Smooth muscle cell (in vitro differentiated cells): ENCODE measurements around the gene PRKCA. TPM values are rescaled to one million over a fixed set of nuclear protein-coding genes. Genes with fewer than 3 reads are reported as not detected.
A peak's percentile ranks its signal among the peaks of the same experiment; 100 is the strongest.
"Not testable (repeated sequence)": the region's sequence is repeated elsewhere in the genome, so short reads cannot be mapped to it uniquely, and the experiment has no call there.

Experiments
- DNase-seq: peaks from one replicate; lab custom pipeline; 2025; ENCODE audit not compliant: unreplicated experiment; lab: John Stamatoyannopoulos, UW
- H2AFZ ChIP-seq: fragments of 200-600 bp; sonication (generic); 2 replicates; pipeline ENCODE4 v1.6.0; 2016; ENCODE audit warnings: antibody characterized with exemption, low read depth, mild to moderate bottlenecking
- H3F3A ChIP-seq: fragments of 200-600 bp; sonication (generic); 2 replicates; pipeline ENCODE4 v1.6.0; 2017; ENCODE audit warnings: antibody characterized with exemption, low read depth
- H3K27ac ChIP-seq: fragments of 200-600 bp; sonication (generic); 2 replicates; pipeline ENCODE4 v1.5.1; 2016; ENCODE audit warnings: low read depth, mild to moderate bottlenecking
- H3K27me3 ChIP-seq: fragments of 200-600 bp; sonication (generic); 2 replicates; pipeline ENCODE4 v1.6.1; 2016; ENCODE audit warnings: low read depth, mild to moderate bottlenecking
- H3K36me3 ChIP-seq: fragments of 200-600 bp; sonication (generic); 2 replicates; pipeline ENCODE4 v1.5.1; 2016; ENCODE audit warnings: low read depth
- H3K4me1 ChIP-seq: fragments of 200-600 bp; sonication (generic); 2 replicates; pipeline ENCODE4 v1.5.1; 2016; ENCODE audit warnings: low read depth
- H3K4me2 ChIP-seq: fragments of 200-600 bp; sonication (generic); 2 replicates; pipeline ENCODE4 v1.6.0; 2016; ENCODE audit warnings: mild to moderate bottlenecking
- H3K4me3 ChIP-seq: fragments of 200-600 bp; sonication (generic); 2 replicates; pipeline ENCODE4 v1.5.1; 2016; ENCODE audit warnings: mild to moderate bottlenecking
- H3K79me2 ChIP-seq: fragments of 200-600 bp; sonication (generic); 2 replicates; pipeline ENCODE4 v1.6.0; 2016; ENCODE audit warnings: low read depth, mild to moderate bottlenecking
- H3K9ac ChIP-seq: fragments of 200-600 bp; sonication (generic); 2 replicates; pipeline ENCODE4 v1.6.0; 2016; ENCODE audit warnings: low read depth
- H3K9me3 ChIP-seq: fragments of 200-600 bp; sonication (generic); replicated peaks from 2 replicates; pipeline ENCODE4 v1.5.1; 2016; ENCODE audit warnings: low read depth
- H4K20me1 ChIP-seq: fragments of 200-600 bp; sonication (generic); 2 replicates; pipeline ENCODE4 v1.6.0; 2016; ENCODE audit warnings: low read depth
- WGBS: methylation state at CpG from one replicate; pipeline ENCODE4 v1.1.7; 2016; ENCODE audit warnings: low lambda C conversion rate; 5-methylcytosine and 5-hydroxymethylcytosine counted together
- polyA plus RNA-seq: library from polyadenylated mRNA; unstranded; fragments of >200 nt; fragmentation: Nextera tagmentation; extraction: Ambion mirVana; gene quantifications from 2 replicates; pipeline ENCODE4 v1.2.1, GENCODE V29; 2016
- total RNA-seq: library from RNA; depleted of rRNA; stranded (reverse); fragments of >200 nt; gene quantifications from 2 replicates; pipeline ENCODE4 v1.2.3, GENCODE V29; 2014
- TF ChIP-seq, protein P1 (sequence below): fragments of 200-600 bp; sonication (generic); IDR thresholded peaks from 2 replicates; pipeline ENCODE4 v1.5.1; 2017; ENCODE audit warnings: borderline replicate concordance, mild to moderate bottlenecking, antibody characterized with exemption; ENCODE audit not compliant: insufficient read depth, poor library complexity, severe bottlenecking

The PRKCA gene
- total and polyA plus RNA-seq, 2 experiments from 2014 or later = 0.78 to 7.1 TPM

DNA sequence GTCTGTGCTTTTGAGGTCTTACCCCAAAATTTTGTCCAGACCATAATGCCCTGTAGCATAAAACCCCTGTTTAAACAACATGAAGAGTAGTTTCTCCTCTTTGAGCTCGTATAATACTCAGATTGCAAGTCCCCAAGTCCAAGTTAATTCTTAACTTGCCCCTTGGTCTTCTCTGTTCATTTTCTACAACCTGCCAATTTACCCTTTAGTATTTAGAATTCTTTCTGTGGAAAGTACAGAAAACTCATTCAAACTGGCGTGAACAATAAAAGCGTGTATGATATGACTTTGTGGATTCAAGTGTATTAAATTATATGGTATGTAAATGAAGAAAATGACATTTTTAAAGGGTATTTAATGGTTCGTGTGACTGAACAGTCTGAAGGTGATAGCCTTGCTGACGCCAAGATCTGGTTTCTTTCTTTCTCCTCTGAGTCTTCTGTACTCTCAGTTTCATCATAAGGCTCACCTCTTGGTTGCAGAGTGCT lies 185.6 kb downstream of the PRKCA start:
- H3K9me3 ChIP-seq = no peaks in the 10 kb centered on the region
- no peak overlapping the region for H2AFZ ChIP-seq
- no peak for DNase-seq
- no peaks in the 10 kb centered on the region for H3K79me2 ChIP-seq
- H4K20me1 ChIP-seq = no peaks in the 10 kb centered on the region
- H3K4me2 ChIP-seq = no peak overlapping the region
- H3K27me3 ChIP-seq = no peaks in the 10 kb centered on the region
- peaks cover 3% of the 10 kb centered on the region for H3F3A ChIP-seq
- no peaks in the 10 kb centered on the region for H3K4me1 ChIP-seq
- TF ChIP-seq, protein P1, sequence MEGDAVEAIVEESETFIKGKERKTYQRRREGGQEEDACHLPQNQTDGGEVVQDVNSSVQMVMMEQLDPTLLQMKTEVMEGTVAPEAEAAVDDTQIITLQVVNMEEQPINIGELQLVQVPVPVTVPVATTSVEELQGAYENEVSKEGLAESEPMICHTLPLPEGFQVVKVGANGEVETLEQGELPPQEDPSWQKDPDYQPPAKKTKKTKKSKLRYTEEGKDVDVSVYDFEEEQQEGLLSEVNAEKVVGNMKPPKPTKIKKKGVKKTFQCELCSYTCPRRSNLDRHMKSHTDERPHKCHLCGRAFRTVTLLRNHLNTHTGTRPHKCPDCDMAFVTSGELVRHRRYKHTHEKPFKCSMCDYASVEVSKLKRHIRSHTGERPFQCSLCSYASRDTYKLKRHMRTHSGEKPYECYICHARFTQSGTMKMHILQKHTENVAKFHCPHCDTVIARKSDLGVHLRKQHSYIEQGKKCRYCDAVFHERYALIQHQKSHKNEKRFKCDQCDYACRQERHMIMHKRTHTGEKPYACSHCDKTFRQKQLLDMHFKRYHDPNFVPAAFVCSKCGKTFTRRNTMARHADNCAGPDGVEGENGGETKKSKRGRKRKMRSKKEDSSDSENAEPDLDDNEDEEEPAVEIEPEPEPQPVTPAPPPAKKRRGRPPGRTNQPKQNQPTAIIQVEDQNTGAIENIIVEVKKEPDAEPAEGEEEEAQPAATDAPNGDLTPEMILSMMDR = no peak
- peak overlapping the region; percentile 25 for H3K4me3 ChIP-seq
- H3K9ac ChIP-seq = no peak overlapping the region
- WGBS = 92% methylated on average over 5 of the region's 5 CpGs
- no peak overlapping the region for H3K27ac ChIP-seq
- no peaks in the 10 kb centered on the region for H3K36me3 ChIP-seq

DNA sequence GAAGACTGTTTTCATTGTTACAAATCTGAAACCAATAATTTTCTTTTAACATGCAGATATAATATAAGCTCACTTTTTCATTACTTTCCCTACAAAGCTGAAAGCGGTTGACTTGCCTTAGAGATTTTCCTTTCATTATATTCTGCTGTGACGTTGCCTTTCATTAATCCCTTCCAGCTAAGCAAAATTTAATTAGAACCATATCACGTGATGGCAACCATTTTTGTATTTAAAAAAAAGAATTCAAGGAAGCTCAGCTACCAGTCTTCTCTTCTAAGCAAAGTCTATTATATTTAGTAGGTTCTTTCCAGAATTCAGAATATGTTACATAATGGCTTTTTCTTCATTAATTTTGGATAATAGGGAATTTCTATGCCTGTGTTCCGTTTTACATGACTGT lies 186.5 kb downstream of the PRKCA start:
- Histone ChIP-seq H3K36me3 (no peaks in the 10 kb centered on the region), H3K4me3 (no peak overlapping the region), H3K9ac (no peak overlapping the region), H3K27ac (no peak overlapping the region), H2AFZ (no peak overlapping the region), H3K4me2 (no peak overlapping the region), H3K9me3 (no peaks in the 10 kb centered on the region), H4K20me1 (no peaks in the 10 kb centered on the region), H3K79me2 (no peaks in the 10 kb centered on the region), H3K4me1 (no peaks in the 10 kb centered on the region), H3F3A (peaks cover 10% of the 10 kb centered on the region), H3K27me3 (no peaks in the 10 kb centered on the region)
- DNase-seq = no peak
- WGBS = 92% methylated on average over 4 of the region's 4 CpGs
- TF ChIP-seq, protein P1 = no peak

DNA sequence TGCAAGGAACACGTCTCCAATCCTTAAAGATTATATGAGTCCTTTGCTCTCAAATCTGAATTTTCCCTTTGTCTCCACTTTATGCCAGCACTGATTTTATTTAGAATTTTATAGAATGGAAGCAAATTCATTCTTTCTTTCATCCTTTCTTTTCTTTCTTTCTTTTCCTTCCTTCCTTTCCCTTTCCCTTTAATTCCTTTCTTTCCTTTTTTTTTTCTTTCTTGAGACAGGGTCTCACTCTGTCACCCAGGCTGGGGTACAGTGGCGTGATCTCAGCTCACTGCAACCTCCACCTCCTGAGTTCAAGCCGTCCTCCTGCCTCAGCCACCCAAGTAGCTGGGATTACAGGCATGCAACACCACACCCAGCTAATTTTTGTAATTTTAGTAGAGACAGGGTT lies 187.2 kb downstream of the PRKCA start:
- not testable (repeated sequence) for H4K20me1 ChIP-seq, H3K9me3 ChIP-seq, H3K9ac ChIP-seq, H3K27ac ChIP-seq, H2AFZ ChIP-seq, H3K27me3 ChIP-seq, H3K36me3 ChIP-seq, H3K79me2 ChIP-seq, H3K4me3 ChIP-seq, H3K4me1 ChIP-seq, H3K4me2 ChIP-seq, DNase-seq
- peaks cover 11% of the 10 kb centered on the region for H3F3A ChIP-seq
- WGBS = 88% methylated on average over 3 of the region's 3 CpGs

DNA sequence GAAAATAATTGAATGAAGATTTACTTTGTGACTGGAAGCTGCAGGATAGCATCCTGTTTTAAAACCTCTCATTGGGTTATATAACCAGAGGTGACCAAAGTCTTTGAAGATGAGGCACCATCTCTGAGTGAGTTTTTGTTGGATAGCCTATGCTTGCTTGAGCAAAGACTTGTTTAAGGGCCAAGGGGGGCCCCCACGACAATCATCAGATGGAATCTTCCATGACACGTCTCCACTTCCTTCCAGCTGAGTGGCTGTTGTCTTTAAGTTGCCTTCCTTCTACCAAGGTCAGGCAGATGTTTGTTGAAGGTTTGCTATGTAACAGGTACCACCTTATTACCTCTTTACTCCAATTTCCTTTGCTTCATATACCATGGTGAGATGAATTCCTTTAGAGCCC lies 188.8 kb downstream of the PRKCA start:
- Histone ChIP-seq H3K27me3 (no peaks in the 10 kb centered on the region), H3K9me3 (no peaks in the 10 kb centered on the region), H3K4me3 (no peak overlapping the region), H3K4me2 (no peak overlapping the region), H3F3A (peaks cover 11% of the 10 kb centered on the region), H3K9ac (no peak overlapping the region), H2AFZ (no peak overlapping the region), H3K79me2 (no peaks in the 10 kb centered on the region), H3K36me3 (no peaks in the 10 kb centered on the region), H3K27ac (no peak overlapping the region), H4K20me1 (no peaks in the 10 kb centered on the region), H3K4me1 (no peaks in the 10 kb centered on the region)
- TF ChIP-seq, protein P1 = no peak
- DNase-seq = no peak
- 94% methylated on average over 2 of the region's 2 CpGs for WGBS
